Umbilical cord (tissue), 1 donor: ENCODE data around the gene SHROOM2. TPM values are rescaled to one million over a fixed set of nuclear protein-coding genes. Genes with fewer than 3 reads are reported as not detected.

Experiments
- total RNA-seq: library from RNA; depleted of rRNA; stranded (reverse); fragments of >200 nt; gene quantifications from one replicate; pipeline ENCODE4 v1.2.3, GENCODE V29; 2014; ENCODE audit warnings: low replicate concordance; ENCODE audit not compliant: insufficient read depth

SHROOM2 gene
- total RNA-seq, 1 donor from 2014 or later = 9.4 TPM

Other genes starting within 250 kb of the SHROOM2 start
- gene GPR143, start 20.6 kb upstream of the SHROOM2 start, total RNA-seq = 4.1 TPM
- not detected for gene CLDN34, start 180.9 kb downstream of the SHROOM2 start, total RNA-seq